IMR-90 (cell line): ENCODE measurements around the gene BMP8A.

Experiments used
- BHLHE40 ChIP-seq: fragments of 150-350 bp; IDR thresholded peaks from 2 replicates; pipeline ENCODE4 v1.6.1; 2016; ENCODE audit warnings: mild to moderate bottlenecking, low read depth, low read length
- POLR2A ChIP-seq: IDR thresholded peaks from 2 replicates; pipeline ENCODE4 v1.6.1; 2012; ENCODE audit warnings: mild to moderate bottlenecking, low read depth, low read length
- RAD21 ChIP-seq: IDR thresholded peaks from 2 replicates; pipeline ENCODE4 v1.6.1; 2012; ENCODE audit warnings: low read length, improper control_type of control experiment
- RCOR1 ChIP-seq: IDR thresholded peaks from 2 replicates; pipeline ENCODE4 v1.6.1; 2012; ENCODE audit warnings: mild to moderate bottlenecking, low read length, improper control_type of control experiment; ENCODE audit not compliant: insufficient replicate concordance
- SMC3 ChIP-seq: fragments of 150-350 bp; IDR thresholded peaks from 2 replicates; pipeline ENCODE4 v1.6.1; 2016; ENCODE audit warnings: low read depth, mild to moderate bottlenecking, antibody characterized with exemption, low read length, moderate library complexity
- TF ChIP-seq, protein P1 (sequence below): conservative IDR thresholded peaks from 2 replicates; pipeline ENCODE4 v1.5.1; 2012; ENCODE audit warnings: mild to moderate bottlenecking, low read depth, low read length, improper control_type of control experiment

DNA sequence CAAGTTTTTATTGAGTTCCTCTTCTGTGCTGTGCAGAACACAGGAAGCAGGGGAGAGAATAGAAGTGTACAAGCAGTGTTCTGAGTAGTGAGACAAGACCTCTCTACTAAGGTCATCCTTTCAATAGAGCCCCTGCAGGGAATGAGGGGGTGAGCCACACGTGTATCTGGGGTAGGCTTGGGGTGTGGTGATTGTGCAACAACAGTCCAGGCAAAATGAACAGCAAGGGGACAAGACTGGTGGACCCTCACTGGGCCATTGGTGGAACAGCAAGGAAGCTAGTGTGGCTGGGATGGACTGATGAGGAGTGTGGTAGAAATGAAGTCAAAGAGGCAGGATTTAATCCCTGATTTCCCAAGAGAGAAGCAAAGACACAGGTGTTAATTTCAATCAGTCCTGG, 8.2 kb upstream of the BMP8A start:
- TF ChIP-seq POLR2A, result no peak
- TF ChIP-seq, protein P1, sequence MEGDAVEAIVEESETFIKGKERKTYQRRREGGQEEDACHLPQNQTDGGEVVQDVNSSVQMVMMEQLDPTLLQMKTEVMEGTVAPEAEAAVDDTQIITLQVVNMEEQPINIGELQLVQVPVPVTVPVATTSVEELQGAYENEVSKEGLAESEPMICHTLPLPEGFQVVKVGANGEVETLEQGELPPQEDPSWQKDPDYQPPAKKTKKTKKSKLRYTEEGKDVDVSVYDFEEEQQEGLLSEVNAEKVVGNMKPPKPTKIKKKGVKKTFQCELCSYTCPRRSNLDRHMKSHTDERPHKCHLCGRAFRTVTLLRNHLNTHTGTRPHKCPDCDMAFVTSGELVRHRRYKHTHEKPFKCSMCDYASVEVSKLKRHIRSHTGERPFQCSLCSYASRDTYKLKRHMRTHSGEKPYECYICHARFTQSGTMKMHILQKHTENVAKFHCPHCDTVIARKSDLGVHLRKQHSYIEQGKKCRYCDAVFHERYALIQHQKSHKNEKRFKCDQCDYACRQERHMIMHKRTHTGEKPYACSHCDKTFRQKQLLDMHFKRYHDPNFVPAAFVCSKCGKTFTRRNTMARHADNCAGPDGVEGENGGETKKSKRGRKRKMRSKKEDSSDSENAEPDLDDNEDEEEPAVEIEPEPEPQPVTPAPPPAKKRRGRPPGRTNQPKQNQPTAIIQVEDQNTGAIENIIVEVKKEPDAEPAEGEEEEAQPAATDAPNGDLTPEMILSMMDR, result no peak
- TF ChIP-seq BHLHE40, result no peak
- no peak for TF ChIP-seq SMC3
- no peak for TF ChIP-seq RAD21
- TF ChIP-seq RCOR1, result no peak
